ENCODE data around the gene PER1. TPM values are rescaled to one million over a fixed set of nuclear protein-coding genes. Genes with fewer than 3 reads are reported as not detected.

The PER1 gene
- total RNA-seq, 1 donor from 2014 or later: 215 TPM

DNA sequence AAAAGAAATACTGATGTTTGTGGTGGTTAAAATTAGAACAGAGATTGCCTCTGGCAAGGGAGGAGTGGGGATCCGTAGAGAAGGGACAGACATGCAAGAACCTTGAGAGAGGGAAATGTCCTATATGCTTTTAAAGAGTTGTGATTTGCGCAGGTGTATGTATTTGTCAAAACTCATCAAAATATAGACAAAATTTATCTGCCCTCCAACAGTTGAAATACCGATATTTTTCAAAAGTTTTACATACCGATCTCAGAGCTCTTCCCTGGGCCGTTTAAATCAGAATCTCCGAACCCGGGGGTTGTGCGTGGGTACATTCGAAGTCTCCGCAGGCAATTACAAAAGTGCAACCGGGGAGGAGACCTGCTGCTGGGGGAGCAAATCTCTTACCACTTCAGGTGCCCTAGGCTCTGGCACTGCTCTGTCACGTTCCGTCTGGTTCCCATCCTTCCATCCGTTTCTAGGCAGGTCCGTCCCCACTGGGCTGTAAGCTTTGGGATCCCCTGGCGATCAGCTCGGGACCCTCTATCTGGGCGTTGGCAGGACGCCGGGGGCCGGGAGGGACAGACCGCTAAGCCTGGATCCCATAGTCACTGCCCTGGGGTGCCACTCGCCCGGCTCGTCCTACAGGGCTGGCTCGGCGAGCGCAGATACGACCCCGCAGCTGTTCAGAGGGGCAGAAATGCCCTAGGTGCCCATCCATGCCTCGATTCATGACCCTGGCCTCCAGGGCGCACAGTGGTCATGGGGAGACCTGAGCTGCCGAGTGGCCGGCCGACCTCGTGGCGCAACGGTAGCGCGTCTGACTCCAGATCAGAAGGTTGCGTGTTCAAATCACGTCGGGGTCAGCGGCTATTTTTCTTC, 33.6 kb upstream of the PER1 start:
- Histone ChIP-seq H3K36me3 (no peaks in the 10 kb centered on the region), H3K4me1 (peaks cover 32% of the 10 kb centered on the region), H3K4me3 (peak overlapping the region; percentile 77 to 86), H3K27me3 (no peaks in the 10 kb centered on the region), H3K27ac (peak overlapping the region; percentile 100), H3K9me3 (no peaks in the 10 kb centered on the region)
- TF ChIP-seq, protein P1, sequence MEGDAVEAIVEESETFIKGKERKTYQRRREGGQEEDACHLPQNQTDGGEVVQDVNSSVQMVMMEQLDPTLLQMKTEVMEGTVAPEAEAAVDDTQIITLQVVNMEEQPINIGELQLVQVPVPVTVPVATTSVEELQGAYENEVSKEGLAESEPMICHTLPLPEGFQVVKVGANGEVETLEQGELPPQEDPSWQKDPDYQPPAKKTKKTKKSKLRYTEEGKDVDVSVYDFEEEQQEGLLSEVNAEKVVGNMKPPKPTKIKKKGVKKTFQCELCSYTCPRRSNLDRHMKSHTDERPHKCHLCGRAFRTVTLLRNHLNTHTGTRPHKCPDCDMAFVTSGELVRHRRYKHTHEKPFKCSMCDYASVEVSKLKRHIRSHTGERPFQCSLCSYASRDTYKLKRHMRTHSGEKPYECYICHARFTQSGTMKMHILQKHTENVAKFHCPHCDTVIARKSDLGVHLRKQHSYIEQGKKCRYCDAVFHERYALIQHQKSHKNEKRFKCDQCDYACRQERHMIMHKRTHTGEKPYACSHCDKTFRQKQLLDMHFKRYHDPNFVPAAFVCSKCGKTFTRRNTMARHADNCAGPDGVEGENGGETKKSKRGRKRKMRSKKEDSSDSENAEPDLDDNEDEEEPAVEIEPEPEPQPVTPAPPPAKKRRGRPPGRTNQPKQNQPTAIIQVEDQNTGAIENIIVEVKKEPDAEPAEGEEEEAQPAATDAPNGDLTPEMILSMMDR (IDR thresholded peaks at IDR 0.05): no peak
- TF ChIP-seq POLR2AphosphoS5 (IDR thresholded peaks at IDR 0.05; ENCODE audit: insufficient read depth in 1 of 2, low read depth in 1 of 2): peak; percentile 20 to 76
- TF ChIP-seq POLR2A (IDR thresholded peaks at IDR 0.05): no peak
- peak in 1 of 2 donors; percentile 97 for DNase-seq (ENCODE audit: extremely low spot score in 2 of 2)
- intact Hi-C loops (cut with DNase I): loop anchor here (2.0 kb wide), 3 partner anchors 35 to 65 kb away; partner anchors contain the start of genes CTC1 and PFAS

DNA sequence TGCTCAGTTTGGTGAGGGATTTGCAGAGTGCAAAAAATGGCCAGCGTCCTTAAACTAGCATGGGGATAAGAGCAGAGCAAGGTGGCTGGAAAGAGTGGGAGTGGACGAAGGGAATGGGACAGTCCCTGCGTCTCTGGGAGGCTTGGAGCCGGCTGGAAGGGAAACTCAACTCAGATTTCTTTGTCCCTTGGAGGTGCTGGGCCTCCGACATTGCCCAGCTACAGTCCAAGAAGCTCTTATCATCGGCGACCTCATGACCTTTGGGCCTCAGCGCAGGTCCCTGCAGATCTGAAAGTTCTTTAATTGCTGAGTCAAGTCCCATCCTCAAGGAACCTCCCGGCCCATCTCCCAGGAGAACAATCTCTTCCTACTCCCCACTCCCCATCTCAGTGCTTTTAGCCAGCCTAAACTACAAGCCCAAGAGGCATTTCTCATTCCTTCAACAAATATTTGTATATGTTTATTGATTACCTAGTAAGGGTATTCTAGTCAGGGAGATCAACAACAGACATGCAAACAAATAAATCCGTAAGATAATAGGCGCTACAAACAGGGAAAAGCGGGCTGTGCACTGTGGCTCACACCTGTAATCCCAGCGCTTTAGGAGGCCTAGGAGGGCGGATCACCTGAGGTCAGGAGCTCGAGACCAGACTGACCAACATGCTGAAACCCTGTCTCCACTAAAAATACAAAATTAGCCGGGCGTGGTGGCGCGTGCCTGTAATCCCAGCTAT, 25.0 kb upstream of the PER1 start:
- peak overlapping the region; percentile 52 to 58 for H3K4me3 ChIP-seq
- no peak for DNase-seq (ENCODE audit: extremely low spot score in 2 of 2)
- TF ChIP-seq, protein P1 (IDR thresholded peaks at IDR 0.05): no peak
- TF ChIP-seq POLR2A (IDR thresholded peaks at IDR 0.05): no peak
- no peak for TF ChIP-seq POLR2AphosphoS5 (IDR thresholded peaks at IDR 0.05; ENCODE audit: insufficient read depth in 1 of 2, low read depth in 1 of 2)
- intact Hi-C loops (cut with DNase I): no loop called here
- H3K9me3 ChIP-seq: no peaks in the 10 kb centered on the region
- no peaks in the 10 kb centered on the region for H3K27me3 ChIP-seq
- H3K4me1 ChIP-seq: peaks cover 32% of the 10 kb centered on the region
- H3K36me3 ChIP-seq: no peaks in the 10 kb centered on the region
- H3K27ac ChIP-seq: peak overlapping the region; percentile 88

GRCh38 chr17:8176197-8176940, 24.2 kb upstream of the PER1 start, which contains the start of gene TMEM107:
TMEM107 (minus strand) TSS chr17:8176380; CDS start chr17:8176286, 94 bp downstream.
- intact Hi-C loops (cut with DNase I): no loop called here
- no peaks in the 10 kb centered on the region for H3K27me3 ChIP-seq
- H3K36me3 ChIP-seq: no peaks in the 10 kb centered on the region
- H3K4me1 ChIP-seq: peaks cover 32% of the 10 kb centered on the region
- TF ChIP-seq POLR2A (IDR thresholded peaks at IDR 0.05) (peak in 1 of 2 donors; percentile 27), POLR2AphosphoS5 (IDR thresholded peaks at IDR 0.05; ENCODE audit: insufficient read depth in 1 of 2, low read depth in 1 of 2) (peak; percentile 17 to 80)
- TF ChIP-seq, protein P1 (IDR thresholded peaks at IDR 0.05): no peak
- H3K27ac ChIP-seq: peak within 1 kb of the TSS; percentile 88
- peak within 1 kb of the TSS; percentile 52 to 58 for H3K4me3 ChIP-seq
- no peaks in the 10 kb centered on the region for H3K9me3 ChIP-seq
- no peak for DNase-seq (ENCODE audit: extremely low spot score in 2 of 2)

DNA sequence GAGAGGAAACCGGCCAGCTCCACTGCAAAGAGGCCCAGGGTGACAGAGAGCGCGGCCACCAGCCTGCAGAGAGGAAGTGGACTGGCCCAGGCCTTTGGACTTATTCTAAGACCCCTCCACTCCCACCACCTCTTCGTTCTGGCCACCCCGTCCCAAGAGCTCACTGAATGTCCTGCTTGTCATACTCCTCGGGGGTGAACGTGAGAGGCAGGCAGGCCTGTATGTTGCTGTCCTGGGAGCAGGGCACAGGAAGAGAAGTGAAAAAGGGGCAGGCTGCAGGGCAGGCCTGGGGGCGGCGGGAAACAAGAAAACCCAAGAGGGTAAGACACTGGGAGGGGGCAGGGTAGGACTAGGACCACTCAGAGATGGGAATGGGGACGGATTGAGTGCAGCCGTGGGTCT, 23.6 kb upstream of the PER1 start:
- DNase-seq (ENCODE audit: extremely low spot score in 2 of 2): no peak
- no peaks in the 10 kb centered on the region for H3K9me3 ChIP-seq
- peak overlapping the region; percentile 88 for H3K27ac ChIP-seq
- peak overlapping the region; percentile 52 to 58 for H3K4me3 ChIP-seq
- H3K4me1 ChIP-seq: peaks cover 32% of the 10 kb centered on the region
- H3K27me3 ChIP-seq: no peaks in the 10 kb centered on the region
- TF ChIP-seq, protein P1 (IDR thresholded peaks at IDR 0.05): no peak
- no peak for TF ChIP-seq POLR2A (IDR thresholded peaks at IDR 0.05)
- TF ChIP-seq POLR2AphosphoS5 (IDR thresholded peaks at IDR 0.05; ENCODE audit: insufficient read depth in 1 of 2, low read depth in 1 of 2): no peak
- intact Hi-C loops (cut with DNase I): no loop called here
- H3K36me3 ChIP-seq: no peaks in the 10 kb centered on the region

Data from vagina (tissue), 2 donors.